ENCODE data around the gene PTPRD. TPM values are rescaled to one million over a fixed set of nuclear protein-coding genes. Genes with fewer than 3 reads are reported as not detected.

PTPRD gene
- total RNA-seq, 1 experiment from 2014 or later: 69.6 TPM

- TF ChIP-seq, protein P1, sequence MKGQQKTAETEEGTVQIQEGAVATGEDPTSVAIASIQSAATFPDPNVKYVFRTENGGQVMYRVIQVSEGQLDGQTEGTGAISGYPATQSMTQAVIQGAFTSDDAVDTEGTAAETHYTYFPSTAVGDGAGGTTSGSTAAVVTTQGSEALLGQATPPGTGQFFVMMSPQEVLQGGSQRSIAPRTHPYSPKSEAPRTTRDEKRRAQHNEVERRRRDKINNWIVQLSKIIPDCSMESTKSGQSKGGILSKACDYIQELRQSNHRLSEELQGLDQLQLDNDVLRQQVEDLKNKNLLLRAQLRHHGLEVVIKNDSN (CRISPR knock-in tag; IDR thresholded peaks at IDR 0.05): no peak
Measured at GRCh38 chr9:10148796-10149195, 464.0 kb downstream of the PTPRD start (continued).

DNA sequence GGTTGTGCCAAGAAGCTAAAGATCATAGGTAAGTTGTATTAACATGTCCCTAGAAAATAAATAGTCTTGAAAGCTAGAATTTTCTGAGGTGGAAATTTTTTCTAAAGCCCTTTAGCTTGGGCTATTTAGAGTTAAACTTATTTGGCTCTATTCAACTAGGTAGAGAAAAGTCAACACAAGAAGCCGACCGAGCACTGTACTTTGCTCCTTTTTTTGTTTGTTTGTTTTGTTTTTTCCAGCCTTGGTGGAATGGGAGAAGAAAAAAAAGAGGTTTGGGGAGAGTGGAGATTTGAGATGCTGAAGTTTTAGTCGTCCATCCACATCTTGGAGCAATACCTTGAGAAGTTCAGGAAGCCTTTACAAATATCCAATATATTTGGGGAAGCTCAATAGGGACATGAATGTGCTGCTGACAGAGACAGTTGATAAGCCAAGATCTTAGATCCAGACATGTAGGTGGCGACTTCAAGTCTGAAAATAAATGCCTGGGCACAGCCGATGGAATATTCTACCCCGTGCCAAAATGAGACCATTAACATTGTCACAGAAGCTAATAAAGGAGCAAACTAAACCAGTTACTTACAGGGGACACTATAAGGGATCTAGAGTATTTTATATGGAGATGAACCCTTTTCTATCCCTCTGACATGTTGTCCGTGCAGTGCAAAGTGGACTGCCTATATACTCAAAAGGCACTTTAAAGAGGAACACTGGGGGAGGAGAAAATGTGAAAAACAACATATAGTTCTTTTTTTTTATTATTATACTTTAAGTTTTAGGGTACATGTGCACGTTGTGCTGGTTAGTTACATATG is 466.1 kb downstream of the PTPRD start:
- H3K27ac Mint-ChIP-seq: no peak overlapping the region
- DNase-seq (ENCODE audit: low spot score) (no peak), ATAC-seq (no peak)
- POLR2A ChIA-PET: no interaction called here
- TF ChIP-seq, protein P2, sequence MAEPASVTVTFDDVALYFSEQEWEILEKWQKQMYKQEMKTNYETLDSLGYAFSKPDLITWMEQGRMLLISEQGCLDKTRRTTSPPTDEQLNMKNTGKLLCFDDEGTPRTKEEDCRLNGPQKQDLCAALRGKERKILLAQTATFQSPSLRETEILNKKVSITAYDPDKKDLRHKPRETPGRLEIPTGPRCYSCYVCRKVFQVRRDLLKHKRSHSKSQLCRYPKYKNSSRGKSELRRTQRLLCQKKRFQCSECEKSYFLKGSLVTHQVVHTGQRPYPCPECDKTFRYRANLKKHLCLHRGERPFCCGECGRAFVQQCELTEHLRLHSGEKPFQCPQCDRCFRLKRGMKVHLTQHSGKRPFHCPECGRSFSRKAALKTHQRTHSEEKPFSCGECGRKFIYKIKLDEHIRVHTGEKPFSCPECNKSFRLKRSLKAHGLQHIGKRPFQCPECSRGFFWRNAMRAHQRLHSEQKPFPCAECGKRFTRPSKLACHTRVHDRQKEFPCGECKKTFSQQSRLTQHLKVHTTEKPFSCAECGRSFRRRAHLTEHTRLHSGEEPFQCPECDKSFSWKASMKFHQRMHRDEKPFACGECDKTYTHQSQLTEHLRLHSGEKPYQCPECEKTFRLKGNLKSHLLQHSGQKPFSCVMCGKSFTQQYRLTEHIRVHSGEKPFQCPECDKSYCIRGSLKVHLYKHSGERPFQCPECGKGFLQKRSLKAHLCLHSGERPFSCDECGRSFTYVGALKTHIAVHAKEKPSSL (CRISPR knock-in tag; conservative IDR thresholded peaks at IDR 0.05): no peak
- TF ChIP-seq MAX (CRISPR knock-in tag; IDR thresholded peaks at IDR 0.05): no peak
- no peak for TF ChIP-seq MYBL2 (CRISPR knock-in tag; IDR thresholded peaks at IDR 0.05)
- TF ChIP-seq ERG (CRISPR knock-in tag; IDR thresholded peaks at IDR 0.05): no peak
- TF ChIP-seq SP1 (CRISPR knock-in tag; conservative IDR thresholded peaks at IDR 0.05): no peak
- TF ChIP-seq, protein P3, sequence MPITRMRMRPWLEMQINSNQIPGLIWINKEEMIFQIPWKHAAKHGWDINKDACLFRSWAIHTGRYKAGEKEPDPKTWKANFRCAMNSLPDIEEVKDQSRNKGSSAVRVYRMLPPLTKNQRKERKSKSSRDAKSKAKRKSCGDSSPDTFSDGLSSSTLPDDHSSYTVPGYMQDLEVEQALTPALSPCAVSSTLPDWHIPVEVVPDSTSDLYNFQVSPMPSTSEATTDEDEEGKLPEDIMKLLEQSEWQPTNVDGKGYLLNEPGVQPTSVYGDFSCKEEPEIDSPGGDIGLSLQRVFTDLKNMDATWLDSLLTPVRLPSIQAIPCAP (CRISPR knock-in tag; IDR thresholded peaks at IDR 0.05): no peak
- no peak for TF ChIP-seq NFE2L1 (CRISPR knock-in tag; IDR thresholded peaks at IDR 0.05)
- no peak for TF ChIP-seq CREB1 (CRISPR knock-in tag; IDR thresholded peaks at IDR 0.05)
- TF ChIP-seq ESRRA (CRISPR knock-in tag; IDR thresholded peaks at IDR 0.05; ENCODE audit: borderline replicate concordance): no peak
- no peak for TF ChIP-seq ELF4 (CRISPR knock-in tag; IDR thresholded peaks at IDR 0.05; ENCODE audit: low read depth)
- TF ChIP-seq STAT6 (CRISPR knock-in tag; conservative IDR thresholded peaks at IDR 0.05; ENCODE audit: low read depth): no peak
- no peak for TF ChIP-seq IRF2 (CRISPR knock-in tag; IDR thresholded peaks at IDR 0.05; ENCODE audit: borderline replicate concordance, low read depth)
- no peak for TF ChIP-seq PREB (CRISPR knock-in tag; IDR thresholded peaks at IDR 0.05; ENCODE audit: borderline replicate concordance)
- no peak for TF ChIP-seq ATF6 (CRISPR knock-in tag; IDR thresholded peaks at IDR 0.05)
- TF ChIP-seq CREM (CRISPR knock-in tag; IDR thresholded peaks at IDR 0.05): no peak
- no peaks in the 10 kb centered on the region for H3K36me3 Mint-ChIP-seq
- H3K4me3 Mint-ChIP-seq: no peak overlapping the region
- no peaks in the 10 kb centered on the region for H3K9me3 Mint-ChIP-seq
- CTCF ChIA-PET: no interaction called here
- H3K4me1 Mint-ChIP-seq: no peaks in the 10 kb centered on the region
- H3K27me3 Mint-ChIP-seq (ENCODE audit: low read depth): no peaks in the 10 kb centered on the region
